Liver (tissue), 9 donors: ENCODE results near the gene CWC22. TPM values are rescaled to one million over a fixed set of nuclear protein-coding genes. Genes with fewer than 3 reads are reported as not detected.

Source experiments
- DNase-seq: peaks from one replicate; pipeline ENCODE4 v3.0.0-alpha.2; 2017; ENCODE audit warnings: low spot score
- H3K27ac ChIP-seq, 2 donors: one replicate each; pipeline ENCODE4 v1.7.0; 2013; ENCODE audit warnings: inconsistent platforms in 2 of 2, low read length in 2 of 2, control low read depth in 1 of 2, low read depth in 1 of 2, mild to moderate bottlenecking in 1 of 2
- H3K27me3 ChIP-seq, 4 donors: one replicate each; pipeline versions ENCODE4 v1.6.1 to v1.7.0; 2013; ENCODE audit warnings: low read length in 3 of 4, inconsistent platforms in 1 of 4, mild to moderate bottlenecking in 1 of 4, moderate library complexity in 1 of 4; ENCODE audit not compliant: control insufficient read depth in 4 of 4, insufficient read depth in 4 of 4
- H3K36me3 ChIP-seq, 4 donors: one replicate each; pipeline versions ENCODE4 v1.6.1 to v1.7.0; 2013; ENCODE audit warnings: low read length in 3 of 4, mild to moderate bottlenecking in 3 of 4, low read depth in 1 of 4, moderate library complexity in 1 of 4; ENCODE audit not compliant: control insufficient read depth in 4 of 4, insufficient read depth in 3 of 4
- H3K4me1 ChIP-seq, 4 donors: one replicate each; pipeline versions ENCODE4 v1.6.1 to v1.7.0; 2013; ENCODE audit warnings: low read length in 3 of 4, mild to moderate bottlenecking in 3 of 4, moderate library complexity in 1 of 4; ENCODE audit not compliant: control insufficient read depth in 4 of 4, insufficient read depth in 4 of 4
- H3K4me3 ChIP-seq, 3 donors: one replicate each; pipeline versions ENCODE4 v1.6.1 to v1.7.0; 2013; ENCODE audit warnings: low read length in 3 of 3, control low read depth in 1 of 3, low read depth in 1 of 3, mild to moderate bottlenecking in 1 of 3
- H3K9ac ChIP-seq, 2 donors: one replicate each; pipeline ENCODE4 v1.7.0; 2013; ENCODE audit warnings: low read length in 2 of 2, mild to moderate bottlenecking in 2 of 2, moderate library complexity in 2 of 2, control low read depth in 1 of 2, low read depth in 1 of 2
- H3K9me3 ChIP-seq, 4 donors: one replicate each; pipeline versions ENCODE4 v1.6.1 to v1.7.0; 2013; ENCODE audit warnings: low read length in 3 of 4; ENCODE audit not compliant: control insufficient read depth in 4 of 4
- ATF3 ChIP-seq: IDR thresholded peaks from 2 replicates; pipeline ENCODE4 v1.6.1; 2016; ENCODE audit warnings: antibody characterized with exemption
- CTCF ChIP-seq: fragments of 150-350 bp; IDR thresholded peaks from 2 replicates; pipeline ENCODE4 v1.5.1; 2017; ENCODE audit warnings: improper control_type of control experiment, low read depth, low read length; ENCODE audit not compliant: missing input control
- EGR1 ChIP-seq, 2 donors: IDR thresholded peaks; 2 replicates each; pipeline ENCODE4 v1.6.1; 2016 to 2018; ENCODE audit warnings: antibody characterized with exemption in 2 of 2, low read depth in 2 of 2
- FOXA1 ChIP-seq: IDR thresholded peaks from 2 replicates; pipeline ENCODE4 v1.6.1; 2016; ENCODE audit warnings: antibody characterized with exemption
- FOXA2 ChIP-seq: IDR thresholded peaks from 2 replicates; pipeline ENCODE4 v1.6.1; 2016; ENCODE audit warnings: antibody characterized with exemption
- GABPA ChIP-seq, 2 donors: IDR thresholded peaks in 1 of 2; conservative IDR thresholded peaks in 1 of 2; 2 replicates each; pipeline ENCODE4 v1.6.1; 2016; ENCODE audit warnings: antibody characterized with exemption in 2 of 2, mild to moderate bottlenecking in 1 of 2, moderate library complexity in 1 of 2
- HNF4A ChIP-seq, 2 donors: conservative IDR thresholded peaks; 2 replicates each; pipeline ENCODE4 v1.6.1; 2016; ENCODE audit warnings: antibody characterized with exemption in 2 of 2, mild to moderate bottlenecking in 2 of 2
- HNF4G ChIP-seq: IDR thresholded peaks from 2 replicates; pipeline ENCODE4 v1.6.1; 2016; ENCODE audit warnings: antibody characterized with exemption
- JUND ChIP-seq, 2 donors: IDR thresholded peaks; 2 replicates each; pipeline ENCODE4 v1.6.1; 2016; ENCODE audit warnings: antibody characterized with exemption in 2 of 2
- MAX ChIP-seq: IDR thresholded peaks from 2 replicates; pipeline ENCODE4 v1.6.1; 2016; ENCODE audit warnings: antibody characterized with exemption
- RAD21 ChIP-seq, 2 donors: IDR thresholded peaks; 2 replicates each; pipeline ENCODE4 v1.6.1; 2016; ENCODE audit warnings: antibody characterized with exemption in 2 of 2, mild to moderate bottlenecking in 2 of 2
- REST ChIP-seq: IDR thresholded peaks from 2 replicates; pipeline ENCODE4 v1.6.1; 2016; ENCODE audit warnings: antibody characterized with exemption, mild to moderate bottlenecking
- RXRA ChIP-seq, 2 donors: IDR thresholded peaks; 2 replicates each; pipeline ENCODE4 v1.6.1; 2017 to 2018; ENCODE audit warnings: antibody characterized with exemption in 2 of 2, mild to moderate bottlenecking in 1 of 2
- SP1 ChIP-seq: IDR thresholded peaks from 2 replicates; pipeline ENCODE4 v1.6.1; 2018; ENCODE audit warnings: antibody characterized with exemption, mild to moderate bottlenecking
- TAF1 ChIP-seq: conservative IDR thresholded peaks from 2 replicates; pipeline ENCODE4 v1.6.1; 2016; ENCODE audit warnings: antibody characterized with exemption, mild to moderate bottlenecking
- YY1 ChIP-seq: IDR thresholded peaks from 2 replicates; pipeline ENCODE4 v1.6.1; 2016; ENCODE audit warnings: antibody characterized with exemption, mild to moderate bottlenecking
- ZBTB33 ChIP-seq: IDR thresholded peaks from 2 replicates; pipeline ENCODE4 v1.6.1; 2016; ENCODE audit warnings: antibody characterized with exemption
- WGBS: extraction: QIAGEN DNeasy Blood & Tissue Kit; methylation state at CpG from one replicate; pipeline ENCODE4 v1.1.7; 2013; 5-methylcytosine and 5-hydroxymethylcytosine counted together
- polyA plus RNA-seq, 2 donors: library from polyadenylated mRNA; stranded (reverse) in 1 of 2; unstranded in 1 of 2; fragments of 200-250 nt in 1 of 2; fragments of >200 nt in 1 of 2; fragmentation: Nextera tagmentation in 1 of 2; extraction: Ambion mirVana in 1 of 2; gene quantifications; one replicate each; pipeline versions ENCODE4 v1.2.1 to v1.2.3, GENCODE V29; 2013 to 2015
- total RNA-seq, 2 donors: library from RNA; depleted of rRNA; stranded (reverse); fragments of >200 nt; gene quantifications; one replicate each; pipeline ENCODE4 v1.2.3, GENCODE V29; 2014
- donor health status: healthy.
- donor health status: healthy.
- donor health status: healthy.
- donor health status: healthy.
- donor health status: healthy.

The CWC22 gene
- total and polyA plus RNA-seq, 4 donors = 4.4 to 12.0 (median 7.7) TPM

- H3K9me3 ChIP-seq = no peaks in the 10 kb centered on the region
- H3K9ac ChIP-seq = no peak overlapping the region
- TF ChIP-seq RAD21 (IDR thresholded peaks at IDR 0.05) (no peak), JUND (IDR thresholded peaks at IDR 0.05) (no peak), FOXA1 (no peak), TAF1 (no peak), YY1 (no peak), HNF4A (conservative IDR thresholded peaks at IDR 0.05) (no peak), HNF4G (no peak), ATF3 (no peak), ZBTB33 (no peak), FOXA2 (no peak), CTCF (no peak), SP1 (no peak), RXRA (IDR thresholded peaks at IDR 0.05) (no peak)
- no peak overlapping the region for H3K4me3 ChIP-seq
- H3K27ac ChIP-seq = no peak overlapping the region
- no peaks in the 10 kb centered on the region for H3K27me3 ChIP-seq
- 97% methylated on average over 4 of the region's 4 CpGs for WGBS
- H3K36me3 ChIP-seq = peaks cover 0 to 2% (median under 1%) of the 10 kb centered on the region in 4 donors
- DNase-seq = no peak
- H3K4me1 ChIP-seq = peaks cover 0 to 2% (median 0%) of the 10 kb centered on the region in 4 donors
These were observed 8.1 kb downstream of the CWC22 start for GRCh38 chr2:179999000-179999399.

GRCh38 chr2:179995741-179996515 is 11.2 kb downstream of the CWC22 start:
- DNase-seq = no peak
- WGBS = 96% methylated on average over 4 of the region's 4 CpGs
- H3K9me3 ChIP-seq = no peaks in the 10 kb centered on the region
- no peak overlapping the region for H3K4me3 ChIP-seq
- peaks cover 0 to 12% (median 7%) of the 10 kb centered on the region in 4 donors for H3K36me3 ChIP-seq
- peaks cover 0 to 2% (median 0%) of the 10 kb centered on the region in 4 donors for H3K4me1 ChIP-seq
- no peak overlapping the region for H3K9ac ChIP-seq
- no peaks in the 10 kb centered on the region for H3K27me3 ChIP-seq
- H3K27ac ChIP-seq = no peak overlapping the region
- TF ChIP-seq EGR1 (IDR thresholded peaks at IDR 0.05; ENCODE audit: low read depth in 2 of 2) (no peak), FOXA1 (no peak), GABPA (IDR thresholded peaks at IDR 0.05 in 1 of 2, conservative IDR thresholded peaks at IDR 0.05 in 1 of 2) (no peak), REST (no peak), RAD21 (IDR thresholded peaks at IDR 0.05) (no peak), HNF4G (no peak), MAX (no peak), ZBTB33 (no peak), YY1 (no peak), HNF4A (conservative IDR thresholded peaks at IDR 0.05) (no peak), FOXA2 (no peak), TAF1 (no peak), SP1 (no peak), ATF3 (no peak), JUND (IDR thresholded peaks at IDR 0.05) (no peak), RXRA (IDR thresholded peaks at IDR 0.05) (no peak), CTCF (no peak)
